Karpas-422 (cell line): ENCODE data around the gene MMADHC. TPM values are rescaled to one million over a fixed set of nuclear protein-coding genes. Genes with fewer than 3 reads are reported as not detected.
A peak's percentile ranks its signal among the peaks of the same experiment; 100 is the strongest.

Experiments
- DNase-seq: peaks from one replicate; pipeline ENCODE4 v3.0.0-alpha.2; 2015
- H2AFZ ChIP-seq: fragments of 200-600 bp; sonication (generic); 2 replicates; pipeline ENCODE4 v1.6.1; 2014; ENCODE audit warnings: antibody characterized with exemption, low read length, mixed read lengths
- H3K27ac ChIP-seq: fragments of 200-600 bp; sonication (generic); 2 replicates; pipeline ENCODE4 v1.5.1; 2014; ENCODE audit warnings: mild to moderate bottlenecking, low read length, moderate library complexity
- H3K27me3 ChIP-seq: fragments of 200-600 bp; sonication (generic); 2 replicates; pipeline ENCODE4 v1.6.1; 2014; ENCODE audit warnings: low read length, mixed read lengths
- H3K36me3 ChIP-seq: fragments of 200-600 bp; sonication (generic); 2 replicates; pipeline ENCODE4 v1.6.1; 2014; ENCODE audit warnings: low read length, mixed read lengths; ENCODE audit not compliant: insufficient read depth
- H3K4me1 ChIP-seq: fragments of 200-600 bp; sonication (generic); 2 replicates; pipeline ENCODE4 v1.6.1; 2014; ENCODE audit warnings: mild to moderate bottlenecking, low read length, mixed read lengths
- H3K4me2 ChIP-seq: fragments of 200-600 bp; sonication (generic); 2 replicates; pipeline ENCODE4 v1.6.1; 2014; ENCODE audit warnings: low read length, low read depth, mild to moderate bottlenecking; ENCODE audit not compliant: poor library complexity, severe bottlenecking
- H3K4me3 ChIP-seq: fragments of 200-600 bp; sonication (generic); 2 replicates; pipeline ENCODE4 v1.5.1; 2014; ENCODE audit warnings: mild to moderate bottlenecking, antibody characterized with exemption, low read length, mixed read lengths
- H3K79me2 ChIP-seq: fragments of 200-600 bp; sonication (generic); 2 replicates; pipeline ENCODE4 v1.6.1; 2014; ENCODE audit warnings: mild to moderate bottlenecking, low read length, mixed read lengths
- H3K9ac ChIP-seq: fragments of 200-600 bp; sonication (generic); 2 replicates; pipeline ENCODE4 v1.6.0; 2014; ENCODE audit warnings: low read length
- H3K9me2 ChIP-seq: fragments of 200-600 bp; sonication (generic), shearing (Covaris generic); replicated peaks from 2 replicates; pipeline ENCODE4 v1.6.0; 2014; ENCODE audit warnings: mild to moderate bottlenecking, low read length, moderate library complexity; ENCODE audit not compliant: insufficient read depth
- H3K9me3 ChIP-seq: fragments of 300-700, 200-600 bp; sonication (generic); 2 replicates; pipeline ENCODE4 v1.6.1; 2014; ENCODE audit warnings: low read length, mixed read lengths
- H4K20me1 ChIP-seq: fragments of 200-600 bp; sonication (generic); 2 replicates; pipeline ENCODE4 v1.6.1; 2014; ENCODE audit warnings: mild to moderate bottlenecking, antibody characterized with exemption, low read length, low read depth; ENCODE audit not compliant: insufficient read depth
- total RNA-seq: library from RNA; depleted of rRNA; stranded (reverse); fragments of >200 nt; shearing (Covaris generic); gene quantifications from 2 replicates; pipeline ENCODE4 v1.2.3, GENCODE V29; 2014; ENCODE audit warnings: low replicate concordance

Gene MMADHC
- total RNA-seq, 1 experiment from 2014 or later = 110 TPM

DNA sequence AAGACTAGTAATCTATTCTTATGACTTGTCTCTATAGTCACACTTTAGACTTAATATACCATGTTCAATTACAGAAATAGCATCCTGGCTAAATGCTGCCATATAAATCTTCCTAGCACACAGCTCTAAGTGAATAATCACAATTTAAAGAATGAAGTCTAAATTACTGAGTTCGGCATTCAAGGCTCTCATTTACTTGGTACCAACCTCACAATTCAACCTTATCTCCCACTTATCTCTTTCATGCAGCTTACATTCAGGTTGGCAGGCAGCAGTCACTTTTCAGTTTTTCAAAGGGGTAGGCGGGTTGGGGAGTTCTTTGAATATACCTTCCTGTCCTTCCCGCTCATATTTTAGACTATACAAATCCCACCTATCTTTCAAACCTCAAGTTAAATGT, 1.5 kb downstream of the MMADHC start:
- Histone ChIP-seq H3K79me2 (peaks cover 62% of the 10 kb centered on the region), H3K4me3 (peak overlapping the region; percentile 99), H3K36me3 (peaks cover 31% of the 10 kb centered on the region), H3K27ac (peak overlapping the region; percentile 89; the same call in 1 of the 2 replicates), H3K9ac (peak overlapping the region; percentile 99), H3K27me3 (no peaks in the 10 kb centered on the region), H3K9me3 (no peaks in the 10 kb centered on the region), H3K4me1 (peaks cover 31% of the 10 kb centered on the region), H3K4me2 (peak overlapping the region; percentile 94), H4K20me1 (no peaks in the 10 kb centered on the region), H3K9me2 (no peaks in the 10 kb centered on the region), H2AFZ (no peak overlapping the region)
- peak; percentile 45 for DNase-seq

DNA sequence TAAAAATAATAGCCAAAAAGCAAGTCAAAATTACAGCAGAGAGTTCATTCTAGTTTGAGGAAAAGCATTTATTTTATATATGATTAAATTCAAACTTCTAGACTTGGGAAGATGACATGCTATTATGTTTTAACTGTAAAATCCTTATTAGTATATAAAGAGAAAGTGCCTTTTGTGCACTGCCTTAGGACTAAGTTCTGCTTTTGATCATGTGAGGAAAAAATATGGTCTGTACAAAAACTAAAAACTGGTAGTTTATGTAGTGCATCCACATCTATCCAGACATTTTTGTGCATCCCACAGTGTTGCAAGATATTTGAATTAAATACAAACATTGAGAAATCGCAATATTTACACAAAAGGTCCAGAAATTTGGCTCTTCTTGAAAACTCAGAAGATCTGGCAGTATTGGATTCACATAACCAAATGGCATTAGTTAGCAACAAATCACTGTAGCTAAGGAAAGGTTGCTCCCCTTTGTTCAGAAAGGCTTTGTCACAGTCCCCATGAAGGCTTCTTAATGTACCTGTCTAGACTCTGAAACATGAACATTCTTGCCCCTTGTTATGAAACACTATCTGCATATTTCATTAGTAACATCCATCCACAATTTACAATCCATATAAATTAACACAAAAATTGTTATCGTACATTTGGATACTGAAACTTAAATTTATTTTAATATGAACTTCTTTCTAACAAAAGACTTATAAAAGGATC, 2.2 kb downstream of the MMADHC start:
- H3K9ac ChIP-seq = peak overlapping the region; percentile 99
- peaks cover 31% of the 10 kb centered on the region for H3K4me1 ChIP-seq
- no peak for DNase-seq
- H3K79me2 ChIP-seq = peaks cover 68% of the 10 kb centered on the region
- peaks cover 36% of the 10 kb centered on the region for H3K36me3 ChIP-seq
- no peaks in the 10 kb centered on the region for H3K27me3 ChIP-seq
- H3K9me2 ChIP-seq = no peaks in the 10 kb centered on the region
- H3K4me2 ChIP-seq = peak overlapping the region; percentile 94
- H4K20me1 ChIP-seq = no peaks in the 10 kb centered on the region
- H3K4me3 ChIP-seq = peak overlapping the region; percentile 99
- H3K27ac ChIP-seq = no peak overlapping the region
- no peak overlapping the region for H2AFZ ChIP-seq
- no peaks in the 10 kb centered on the region for H3K9me3 ChIP-seq

DNA sequence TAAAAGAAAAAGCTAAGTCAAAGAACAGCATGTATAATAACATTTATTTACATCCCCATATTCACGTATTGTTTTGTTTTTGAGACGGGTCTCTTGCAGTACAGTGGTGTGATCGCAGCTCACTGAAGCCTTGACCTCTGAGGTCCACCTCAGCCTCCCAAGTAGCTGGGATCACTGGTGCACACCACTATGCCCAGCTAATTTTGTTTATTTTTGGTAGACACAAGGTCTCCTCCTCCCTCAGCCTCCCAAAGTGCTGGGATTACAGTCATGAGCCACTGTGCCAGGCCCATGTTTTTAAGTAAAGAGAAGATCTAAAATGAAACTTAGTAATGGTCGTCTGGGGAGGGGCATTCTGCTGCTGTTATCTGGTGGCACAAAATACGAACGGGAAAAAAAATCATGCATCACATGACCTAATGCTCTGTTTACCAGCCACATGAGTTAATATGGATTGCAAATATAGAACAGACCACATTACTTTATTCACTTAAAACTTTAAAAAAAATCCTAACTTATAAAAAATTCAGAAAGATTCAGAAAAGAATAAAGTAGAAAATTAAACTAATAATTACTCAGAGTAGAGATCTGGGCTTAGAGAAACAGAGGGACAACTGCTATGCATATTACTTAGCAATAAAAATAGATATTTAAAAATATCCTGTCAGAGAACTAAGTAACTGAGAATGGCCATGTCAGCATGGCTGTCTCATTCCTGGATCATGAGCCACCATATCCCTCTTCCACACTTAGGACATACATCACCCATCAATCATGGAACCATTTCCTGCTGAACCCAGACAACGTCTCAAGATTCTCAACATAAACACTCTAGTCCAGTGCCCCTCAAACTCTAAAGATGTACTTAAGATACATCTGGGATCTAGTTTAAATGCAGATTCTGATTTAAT, 7.3 kb downstream of the MMADHC start:
- Histone ChIP-seq H3K79me2 (peaks cover 75% of the 10 kb centered on the region), H3K27ac (no peak overlapping the region), H3K9ac (no peak overlapping the region), H4K20me1 (no peaks in the 10 kb centered on the region), H3K9me3 (no peaks in the 10 kb centered on the region), H2AFZ (no peak overlapping the region), H3K27me3 (no peaks in the 10 kb centered on the region), H3K9me2 (no peaks in the 10 kb centered on the region), H3K36me3 (peaks cover 70% of the 10 kb centered on the region), H3K4me3 (no peak overlapping the region), H3K4me1 (peaks cover 15% of the 10 kb centered on the region), H3K4me2 (no peak overlapping the region)
- no peak for DNase-seq

- Histone ChIP-seq H3K27ac (no peak overlapping the region), H3K9ac (no peak overlapping the region), H3K9me2 (no peaks in the 10 kb centered on the region), H4K20me1 (no peaks in the 10 kb centered on the region; the same call in none of the 2 replicates), H3K79me2 (peaks cover 63% of the 10 kb centered on the region), H3K4me3 (no peak overlapping the region), H3K36me3 (peaks cover 75% of the 10 kb centered on the region), H3K27me3 (no peaks in the 10 kb centered on the region), H3K4me1 (no peaks in the 10 kb centered on the region), H3K9me3 (no peaks in the 10 kb centered on the region), H3K4me2 (no peak overlapping the region), H2AFZ (no peak overlapping the region)
- no peak for DNase-seq
These were observed 10.3 kb downstream of the MMADHC start for GRCh38 chr2:149577269-149577668.

DNA sequence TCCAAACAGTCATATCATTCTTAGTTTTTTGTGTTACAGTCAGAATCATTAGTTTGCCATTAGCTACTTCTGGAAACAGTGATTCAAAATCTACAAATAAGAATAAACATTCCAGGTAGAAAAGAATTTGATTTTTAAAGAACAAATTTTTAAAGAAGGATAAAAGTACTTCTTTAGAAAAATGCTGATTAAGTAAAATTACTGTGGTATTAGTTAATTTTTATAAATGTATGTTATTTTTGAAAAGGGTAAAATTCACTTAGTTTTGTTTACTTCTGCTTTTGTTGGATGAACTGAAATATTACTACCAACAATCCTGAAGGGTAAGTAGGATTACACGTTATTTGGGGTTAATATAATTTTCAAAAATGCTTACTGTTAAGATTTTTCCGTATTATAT, 11.8 kb downstream of the MMADHC start:
- H3K27me3 ChIP-seq = no peaks in the 10 kb centered on the region
- H4K20me1 ChIP-seq = no peaks in the 10 kb centered on the region; the same call in none of the 2 replicates
- no peak overlapping the region for H3K4me2 ChIP-seq
- no peaks in the 10 kb centered on the region for H3K9me2 ChIP-seq
- H2AFZ ChIP-seq = no peak overlapping the region
- no peak overlapping the region for H3K27ac ChIP-seq
- H3K4me3 ChIP-seq = no peak overlapping the region
- peaks cover 51% of the 10 kb centered on the region for H3K79me2 ChIP-seq
- no peak overlapping the region for H3K9ac ChIP-seq
- H3K9me3 ChIP-seq = no peaks in the 10 kb centered on the region
- peaks cover 68% of the 10 kb centered on the region for H3K36me3 ChIP-seq
- no peaks in the 10 kb centered on the region for H3K4me1 ChIP-seq
- no peak for DNase-seq

- H3K4me3 ChIP-seq = no peak overlapping the region
- H3K27me3 ChIP-seq = no peaks in the 10 kb centered on the region
- no peak overlapping the region for H2AFZ ChIP-seq
- no peak overlapping the region for H3K9ac ChIP-seq
- H3K27ac ChIP-seq = no peak overlapping the region
- no peak for DNase-seq
- H3K9me2 ChIP-seq = no peaks in the 10 kb centered on the region
- H4K20me1 ChIP-seq = no peaks in the 10 kb centered on the region; the same call in none of the 2 replicates
- no peak overlapping the region for H3K4me2 ChIP-seq
- peaks cover 67% of the 10 kb centered on the region for H3K36me3 ChIP-seq
- no peaks in the 10 kb centered on the region for H3K4me1 ChIP-seq
- peaks cover 46% of the 10 kb centered on the region for H3K79me2 ChIP-seq
- no peaks in the 10 kb centered on the region for H3K9me3 ChIP-seq
These were observed 12.3 kb downstream of the MMADHC start for GRCh38 chr2:149575277-149575676.

GRCh38 chr2:149573760-149574159, 13.8 kb downstream of the MMADHC start:
- Histone ChIP-seq H3K9me3 (no peaks in the 10 kb centered on the region), H3K4me1 (no peaks in the 10 kb centered on the region), H2AFZ (no peak overlapping the region), H3K27ac (no peak overlapping the region), H3K27me3 (no peaks in the 10 kb centered on the region), H3K4me3 (no peak overlapping the region), H3K9ac (no peak overlapping the region), H4K20me1 (no peaks in the 10 kb centered on the region; the same call in none of the 2 replicates), H3K36me3 (peaks cover 67% of the 10 kb centered on the region), H3K9me2 (no peaks in the 10 kb centered on the region), H3K4me2 (no peak overlapping the region), H3K79me2 (peaks cover 35% of the 10 kb centered on the region)
- DNase-seq = peak; percentile 56
